Ascending aorta (tissue), 2 donors: ENCODE measurements around the gene PARN. TPM values are rescaled to one million over a fixed set of nuclear protein-coding genes. Genes with fewer than 3 reads are reported as not detected.

Experiments
- DNase-seq, 2 donors: peaks; one replicate each; pipeline ENCODE4 v3.0.0-alpha.2; 2019; ENCODE audit warnings: low spot score in 2 of 2
- H3K27ac ChIP-seq, 2 donors: fragments of 200-600 bp; sonication (generic); one replicate each; pipeline ENCODE4 v1.5.1; 2016 to 2017; ENCODE audit warnings: mild to moderate bottlenecking in 1 of 2
- H3K27me3 ChIP-seq: fragments of 200-600 bp; sonication (generic); one replicate; pipeline ENCODE4 v1.5.1; 2017
- H3K36me3 ChIP-seq, 2 donors: fragments of 200-600 bp; sonication (generic); one replicate each; pipeline ENCODE4 v1.5.1; 2016
- H3K4me1 ChIP-seq, 2 donors: fragments of 200-600 bp; sonication (generic); one replicate each; pipeline ENCODE4 v1.5.1; 2016 to 2017; ENCODE audit warnings: mild to moderate bottlenecking in 1 of 2
- H3K4me3 ChIP-seq, 2 donors: fragments of 200-600 bp; sonication (generic); one replicate each; pipeline ENCODE4 v1.5.1; 2016 to 2017; ENCODE audit warnings: mild to moderate bottlenecking in 1 of 2
- H3K9me3 ChIP-seq, 2 donors: fragments of 200-600 bp; sonication (generic); one replicate each; pipeline ENCODE4 v1.5.1; 2016
- CTCF ChIP-seq, 3 experiments: fragments of 200-600 bp in 2 of 3; fragments of 450-650 bp in 1 of 3; sonication (generic) in 2 of 3; IDR thresholded peaks; one replicate each; pipeline ENCODE4 v1.5.1; 2016 to 2019; ENCODE audit warnings: antibody characterized with exemption in 3 of 3, mild to moderate bottlenecking in 1 of 3, moderate library complexity in 1 of 3
- intact Hi-C: fragments of 100-400 bp; cut with DNase I; formaldehyde crosslinking; loops from one replicate; pipeline ENCODE4 v1.15.1; 2023
- total RNA-seq: library from RNA; depleted of rRNA; stranded (reverse); fragments of >200 nt; gene quantifications from one replicate; pipeline ENCODE4 v1.1.0, GENCODE V29; 2016

PARN gene
- total RNA-seq, 1 donor from 2014 or later: 3.8 TPM

GRCh38 chr16:14628806-14629611 lies 1.1 kb downstream of the PARN start:
- no peak for DNase-seq
- H3K36me3 ChIP-seq: peaks cover 0 to 39% of the 10 kb centered on the region in 2 donors
- H3K4me1 ChIP-seq: peaks cover 4 to 13% of the 10 kb centered on the region in 2 donors
- H3K4me3 ChIP-seq: peak overlapping the region; percentile 77 to 83
- no peak for TF ChIP-seq CTCF (IDR thresholded peaks at IDR 0.05)
- H3K9me3 ChIP-seq: no peaks in the 10 kb centered on the region
- H3K27me3 ChIP-seq: no peaks in the 10 kb centered on the region
- peak overlapping the region; percentile 88 to 94 for H3K27ac ChIP-seq
- intact Hi-C loops: no loop called here

GRCh38 chr16:14627078-14627477 lies 3.0 kb downstream of the PARN start:
- no peak for DNase-seq
- peaks cover 4 to 13% of the 10 kb centered on the region in 2 donors for H3K4me1 ChIP-seq
- no peak overlapping the region for H3K27ac ChIP-seq
- intact Hi-C loops: no loop called here
- H3K4me3 ChIP-seq: no peak overlapping the region
- no peak for TF ChIP-seq CTCF (IDR thresholded peaks at IDR 0.05)
- H3K36me3 ChIP-seq: peaks cover 0 to 57% of the 10 kb centered on the region in 2 donors
- H3K9me3 ChIP-seq: no peaks in the 10 kb centered on the region
- H3K27me3 ChIP-seq: no peaks in the 10 kb centered on the region

GRCh38 chr16:14618566-14618965 lies 11.5 kb downstream of the PARN start:
- DNase-seq: no peak
- no peaks in the 10 kb centered on the region for H3K27me3 ChIP-seq
- intact Hi-C loops: no loop called here
- TF ChIP-seq CTCF (IDR thresholded peaks at IDR 0.05): no peak
- no peaks in the 10 kb centered on the region for H3K4me1 ChIP-seq
- H3K4me3 ChIP-seq: no peak overlapping the region
- peaks cover 43 to 84% of the 10 kb centered on the region in 2 donors for H3K36me3 ChIP-seq
- no peaks in the 10 kb centered on the region for H3K9me3 ChIP-seq
- H3K27ac ChIP-seq: no peak overlapping the region

- Histone ChIP-seq H3K9me3 (no peaks in the 10 kb centered on the region), H3K4me1 (no peaks in the 10 kb centered on the region), H3K27me3 (no peaks in the 10 kb centered on the region), H3K4me3 (no peak overlapping the region), H3K36me3 (peaks cover 44 to 83% of the 10 kb centered on the region in 2 donors), H3K27ac (no peak overlapping the region)
- no peak for DNase-seq
- TF ChIP-seq CTCF (IDR thresholded peaks at IDR 0.05): no peak
- intact Hi-C loops: no loop called here
Observed at GRCh38 chr16:14616280-14616679, 13.8 kb downstream of the PARN start.

- no peaks in the 10 kb centered on the region for H3K4me1 ChIP-seq
- no peak for TF ChIP-seq CTCF (IDR thresholded peaks at IDR 0.05)
- H3K4me3 ChIP-seq: no peak overlapping the region
- H3K27me3 ChIP-seq: no peaks in the 10 kb centered on the region
- DNase-seq: no peak
- H3K9me3 ChIP-seq: no peaks in the 10 kb centered on the region
- intact Hi-C loops: no loop called here
- H3K36me3 ChIP-seq: peaks cover 56 to 88% of the 10 kb centered on the region in 2 donors
- H3K27ac ChIP-seq: no peak overlapping the region
Observed at GRCh38 chr16:14613991-14614390, 16.1 kb downstream of the PARN start.
